Measurements from ENCODE around the gene DSCAM. TPM values are rescaled to one million over a fixed set of nuclear protein-coding genes. Genes with fewer than 3 reads are reported as not detected.

DSCAM gene
- total and polyA plus RNA-seq, 4 experiments from 2014 or later, result not detected

GRCh38 chr21:40681164-40681859, 165.6 kb downstream of the DSCAM start:
- Histone ChIP-seq H3K27ac (ENCODE audit: low read depth, low read length) (no peak overlapping the region), H3K27me3 (ENCODE audit: insufficient read depth, low read length) (no peaks in the 10 kb centered on the region), H3K4me1 (ENCODE audit: insufficient read depth, low read length) (no peaks in the 10 kb centered on the region), H3K9me3 (ENCODE audit: control insufficient read depth in 1 of 2, low read length in 2 of 2) (no peaks in the 10 kb centered on the region), H3K36me3 (ENCODE audit: insufficient read depth, low read length) (no peaks in the 10 kb centered on the region), H3K4me3 (ENCODE audit: low read length in 2 of 2) (no peak overlapping the region)
- no peak overlapping the region for H3K4me3 Mint-ChIP-seq
- no peak overlapping the region for H3K27ac Mint-ChIP-seq
- POLR2A ChIA-PET (ENCODE audit: partially characterized antibody), result no interaction called here
- H3K9me3 Mint-ChIP-seq, result peaks cover 0 to 15% (median 3%) of the 10 kb centered on the region in 8 donors
- CTCF ChIA-PET (ENCODE audit: partially characterized antibody), result no interaction called here
- H3K4me1 Mint-ChIP-seq, result no peaks in the 10 kb centered on the region
- H3K36me3 Mint-ChIP-seq, result no peaks in the 10 kb centered on the region
- DNase-seq, result no peak
- no peaks in the 10 kb centered on the region for H3K27me3 Mint-ChIP-seq
- intact Hi-C loops (cut with micrococcal nuclease), result no loop called here

GRCh38 chr21:40680311-40680710, 166.6 kb downstream of the DSCAM start:
- Histone ChIP-seq H3K4me1 (ENCODE audit: insufficient read depth, low read length) (no peaks in the 10 kb centered on the region), H3K27me3 (ENCODE audit: insufficient read depth, low read length) (no peaks in the 10 kb centered on the region), H3K9me3 (ENCODE audit: control insufficient read depth in 1 of 2, low read length in 2 of 2) (no peaks in the 10 kb centered on the region), H3K27ac (ENCODE audit: low read depth, low read length) (no peak overlapping the region), H3K4me3 (ENCODE audit: low read length in 2 of 2) (no peak overlapping the region), H3K36me3 (ENCODE audit: insufficient read depth, low read length) (no peaks in the 10 kb centered on the region)
- Mint-ChIP-seq H3K36me3 (no peaks in the 10 kb centered on the region), H3K9me3 (peaks cover 0 to 15% (median 3%) of the 10 kb centered on the region in 8 donors), H3K4me3 (no peak overlapping the region), H3K27me3 (no peaks in the 10 kb centered on the region), H3K27ac (no peak overlapping the region), H3K4me1 (no peaks in the 10 kb centered on the region)
- intact Hi-C loops (cut with micrococcal nuclease), result no loop called here
- no peak for DNase-seq
- POLR2A ChIA-PET (ENCODE audit: partially characterized antibody), result no interaction called here
- CTCF ChIA-PET (ENCODE audit: partially characterized antibody), result no interaction called here

- H3K4me3 Mint-ChIP-seq, result no peak overlapping the region
- intact Hi-C loops (cut with micrococcal nuclease), result no loop called here
- Histone ChIP-seq H3K27ac (ENCODE audit: low read depth, low read length) (no peak overlapping the region), H3K27me3 (ENCODE audit: insufficient read depth, low read length) (no peaks in the 10 kb centered on the region), H3K9me3 (ENCODE audit: control insufficient read depth in 1 of 2, low read length in 2 of 2) (no peaks in the 10 kb centered on the region), H3K36me3 (ENCODE audit: insufficient read depth, low read length) (no peaks in the 10 kb centered on the region), H3K4me3 (ENCODE audit: low read length in 2 of 2) (no peak overlapping the region), H3K4me1 (ENCODE audit: insufficient read depth, low read length) (no peaks in the 10 kb centered on the region)
- POLR2A ChIA-PET (ENCODE audit: partially characterized antibody), result no interaction called here
- H3K27me3 Mint-ChIP-seq, result no peaks in the 10 kb centered on the region
- CTCF ChIA-PET (ENCODE audit: partially characterized antibody), result interaction anchor here (0.6 kb wide), 1 partner anchor 21 kb away, joined by 3 read pairs; no protein-coding TSS in a partner anchor
- peaks cover 0 to 19% (median 3%) of the 10 kb centered on the region in 8 donors for H3K9me3 Mint-ChIP-seq
- H3K36me3 Mint-ChIP-seq, result no peaks in the 10 kb centered on the region
- H3K4me1 Mint-ChIP-seq, result no peaks in the 10 kb centered on the region
- no peak overlapping the region for H3K27ac Mint-ChIP-seq
- no peak for DNase-seq
Measured at GRCh38 chr21:40678681-40679284, 168.2 kb downstream of the DSCAM start.

- no peak overlapping the region for H3K4me3 ChIP-seq (ENCODE audit: low read length in 2 of 2)
- no peaks in the 10 kb centered on the region for H3K4me1 Mint-ChIP-seq
- no peaks in the 10 kb centered on the region for H3K36me3 ChIP-seq (ENCODE audit: insufficient read depth, low read length)
- H3K4me3 Mint-ChIP-seq, result no peak overlapping the region
- no peaks in the 10 kb centered on the region for H3K9me3 ChIP-seq (ENCODE audit: control insufficient read depth in 1 of 2, low read length in 2 of 2)
- DNase-seq, result no peak
- no peaks in the 10 kb centered on the region for H3K27me3 ChIP-seq (ENCODE audit: insufficient read depth, low read length)
- ChIA-PET POLR2A (ENCODE audit: partially characterized antibody) (no interaction called here), CTCF (ENCODE audit: partially characterized antibody) (no interaction called here)
- H3K27me3 Mint-ChIP-seq, result no peaks in the 10 kb centered on the region
- H3K9me3 Mint-ChIP-seq, result peaks cover 0 to 4% (median under 1%) of the 10 kb centered on the region in 8 donors
- no peaks in the 10 kb centered on the region for H3K4me1 ChIP-seq (ENCODE audit: insufficient read depth, low read length)
- intact Hi-C loops (cut with micrococcal nuclease), result no loop called here
- no peaks in the 10 kb centered on the region for H3K36me3 Mint-ChIP-seq
- no peak overlapping the region for H3K27ac ChIP-seq (ENCODE audit: low read depth, low read length)
- no peak overlapping the region for H3K27ac Mint-ChIP-seq
Measured at GRCh38 chr21:40675017-40675416, 171.9 kb downstream of the DSCAM start.

GRCh38 chr21:40672602-40673001, 174.4 kb downstream of the DSCAM start:
- no peak overlapping the region for H3K27ac Mint-ChIP-seq
- no peaks in the 10 kb centered on the region for H3K4me1 Mint-ChIP-seq
- H3K36me3 Mint-ChIP-seq, result no peaks in the 10 kb centered on the region
- Histone ChIP-seq H3K36me3 (ENCODE audit: insufficient read depth, low read length) (no peaks in the 10 kb centered on the region), H3K9me3 (ENCODE audit: control insufficient read depth in 1 of 2, low read length in 2 of 2) (no peaks in the 10 kb centered on the region), H3K27ac (ENCODE audit: low read depth, low read length) (no peak overlapping the region), H3K27me3 (ENCODE audit: insufficient read depth, low read length) (no peaks in the 10 kb centered on the region), H3K4me3 (ENCODE audit: low read length in 2 of 2) (no peak overlapping the region), H3K4me1 (ENCODE audit: insufficient read depth, low read length) (no peaks in the 10 kb centered on the region)
- POLR2A ChIA-PET (ENCODE audit: partially characterized antibody), result no interaction called here
- H3K9me3 Mint-ChIP-seq, result peaks cover 0 to 4% (median under 1%) of the 10 kb centered on the region in 8 donors
- CTCF ChIA-PET (ENCODE audit: partially characterized antibody), result no interaction called here
- intact Hi-C loops (cut with micrococcal nuclease), result no loop called here
- no peak for DNase-seq
- H3K4me3 Mint-ChIP-seq, result no peak overlapping the region
- no peaks in the 10 kb centered on the region for H3K27me3 Mint-ChIP-seq

GRCh38 chr21:40671716-40672115, 175.2 kb downstream of the DSCAM start:
- ChIA-PET CTCF (ENCODE audit: partially characterized antibody) (no interaction called here), POLR2A (ENCODE audit: partially characterized antibody) (no interaction called here)
- no peak for DNase-seq
- no peak overlapping the region for H3K27ac ChIP-seq (ENCODE audit: low read depth, low read length)
- no peak overlapping the region for H3K27ac Mint-ChIP-seq
- H3K9me3 Mint-ChIP-seq, result peaks cover 0 to 6% (median under 1%) of the 10 kb centered on the region in 8 donors
- no peaks in the 10 kb centered on the region for H3K9me3 ChIP-seq (ENCODE audit: control insufficient read depth in 1 of 2, low read length in 2 of 2)
- no peaks in the 10 kb centered on the region for H3K36me3 ChIP-seq (ENCODE audit: insufficient read depth, low read length)
- no peaks in the 10 kb centered on the region for H3K27me3 Mint-ChIP-seq
- H3K4me3 Mint-ChIP-seq, result no peak overlapping the region
- no peaks in the 10 kb centered on the region for H3K4me1 Mint-ChIP-seq
- no peaks in the 10 kb centered on the region for H3K4me1 ChIP-seq (ENCODE audit: insufficient read depth, low read length)
- intact Hi-C loops (cut with micrococcal nuclease), result no loop called here
- no peaks in the 10 kb centered on the region for H3K36me3 Mint-ChIP-seq
- H3K27me3 ChIP-seq (ENCODE audit: insufficient read depth, low read length), result no peaks in the 10 kb centered on the region
- no peak overlapping the region for H3K4me3 ChIP-seq (ENCODE audit: low read length in 2 of 2)

- no peak for DNase-seq
- H3K4me1 Mint-ChIP-seq, result no peaks in the 10 kb centered on the region
- no peaks in the 10 kb centered on the region for H3K4me1 ChIP-seq (ENCODE audit: insufficient read depth, low read length)
- CTCF ChIA-PET (ENCODE audit: partially characterized antibody), result no interaction called here
- no peaks in the 10 kb centered on the region for H3K9me3 ChIP-seq (ENCODE audit: control insufficient read depth in 1 of 2, low read length in 2 of 2)
- no peak overlapping the region for H3K27ac Mint-ChIP-seq
- H3K36me3 ChIP-seq (ENCODE audit: insufficient read depth, low read length), result no peaks in the 10 kb centered on the region
- H3K27me3 Mint-ChIP-seq, result no peaks in the 10 kb centered on the region
- intact Hi-C loops (cut with micrococcal nuclease), result no loop called here
- POLR2A ChIA-PET (ENCODE audit: partially characterized antibody), result no interaction called here
- no peaks in the 10 kb centered on the region for H3K27me3 ChIP-seq (ENCODE audit: insufficient read depth, low read length)
- H3K27ac ChIP-seq (ENCODE audit: low read depth, low read length), result no peak overlapping the region
- H3K4me3 Mint-ChIP-seq, result no peak overlapping the region
- peaks cover 0 to 6% (median 0%) of the 10 kb centered on the region in 8 donors for H3K9me3 Mint-ChIP-seq
- H3K4me3 ChIP-seq (ENCODE audit: low read length in 2 of 2), result no peak overlapping the region
- no peaks in the 10 kb centered on the region for H3K36me3 Mint-ChIP-seq
Measured at GRCh38 chr21:40668555-40669275, 178.2 kb downstream of the DSCAM start.
